ENCODE data around the gene TRPM8.
A peak's percentile ranks its signal among the peaks of the same experiment; 100 is the strongest.
"Not testable (repeated sequence)": the region's sequence is repeated elsewhere in the genome, so short reads cannot be mapped to it uniquely, and the experiment has no call there.

TRPM8 gene

DNA sequence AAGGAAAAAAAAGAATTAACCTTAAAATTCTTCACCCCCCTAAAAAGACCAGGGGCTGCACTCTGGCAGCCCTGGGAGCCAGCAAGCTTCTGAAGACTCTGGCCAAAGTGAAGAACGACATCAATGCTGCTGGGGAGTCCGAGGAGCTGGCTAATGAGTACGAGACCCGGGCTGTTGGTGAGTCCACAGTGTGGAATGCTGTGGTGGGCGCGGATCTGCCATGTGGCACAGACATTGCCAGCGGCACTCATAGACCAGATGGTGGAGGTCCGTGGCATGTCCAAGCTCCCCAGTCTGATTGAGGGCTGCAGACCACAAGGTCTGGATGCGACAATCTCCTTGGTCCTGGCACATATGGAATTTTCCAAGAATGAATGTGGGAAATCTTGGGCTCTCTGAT lies 47.4 kb downstream of the TRPM8 start:
- no peak overlapping the region for H3K9ac ChIP-seq (ENCODE audit: low read depth, low read length)
- H3K4me3 ChIP-seq (ENCODE audit: low read length), result no peak overlapping the region
- H3K36me3 ChIP-seq (ENCODE audit: insufficient read depth, low read length), result no peaks in the 10 kb centered on the region
- no peaks in the 10 kb centered on the region for H3K9me3 ChIP-seq (replicated peaks; ENCODE audit: low read length)
- no peaks in the 10 kb centered on the region for H3K4me1 ChIP-seq (ENCODE audit: control insufficient read depth, insufficient read depth, low read length)
- peaks cover 20% of the 10 kb centered on the region for H3K27me3 ChIP-seq (ENCODE audit: control insufficient read depth, insufficient read depth, low read length)
- no peak overlapping the region for H3K4me2 ChIP-seq (ENCODE audit: low read length)

GRCh38 chr2:233965032-233965603 lies 47.9 kb downstream of the TRPM8 start:
- H3K9ac ChIP-seq (ENCODE audit: low read depth, low read length), result no peak overlapping the region
- no peaks in the 10 kb centered on the region for H3K9me3 ChIP-seq (replicated peaks; ENCODE audit: low read length)
- no peak overlapping the region for H3K4me3 ChIP-seq (ENCODE audit: low read length)
- no peaks in the 10 kb centered on the region for H3K4me1 ChIP-seq (ENCODE audit: control insufficient read depth, insufficient read depth, low read length)
- H3K27me3 ChIP-seq (ENCODE audit: control insufficient read depth, insufficient read depth, low read length), result peaks cover 22% of the 10 kb centered on the region
- no peaks in the 10 kb centered on the region for H3K36me3 ChIP-seq (ENCODE audit: insufficient read depth, low read length)
- no peak overlapping the region for H3K4me2 ChIP-seq (ENCODE audit: low read length)

GRCh38 chr2:233965646-233966045 lies 48.5 kb downstream of the TRPM8 start:
- H3K4me2 ChIP-seq (ENCODE audit: low read length); H3K9ac ChIP-seq (ENCODE audit: low read depth, low read length); H3K4me3 ChIP-seq (ENCODE audit: low read length); H3K36me3 ChIP-seq (ENCODE audit: insufficient read depth, low read length); H3K4me1 ChIP-seq (ENCODE audit: control insufficient read depth, insufficient read depth, low read length); H3K9me3 ChIP-seq (replicated peaks; ENCODE audit: low read length): not testable (repeated sequence)
- peaks cover 26% of the 10 kb centered on the region for H3K27me3 ChIP-seq (ENCODE audit: control insufficient read depth, insufficient read depth, low read length)

DNA sequence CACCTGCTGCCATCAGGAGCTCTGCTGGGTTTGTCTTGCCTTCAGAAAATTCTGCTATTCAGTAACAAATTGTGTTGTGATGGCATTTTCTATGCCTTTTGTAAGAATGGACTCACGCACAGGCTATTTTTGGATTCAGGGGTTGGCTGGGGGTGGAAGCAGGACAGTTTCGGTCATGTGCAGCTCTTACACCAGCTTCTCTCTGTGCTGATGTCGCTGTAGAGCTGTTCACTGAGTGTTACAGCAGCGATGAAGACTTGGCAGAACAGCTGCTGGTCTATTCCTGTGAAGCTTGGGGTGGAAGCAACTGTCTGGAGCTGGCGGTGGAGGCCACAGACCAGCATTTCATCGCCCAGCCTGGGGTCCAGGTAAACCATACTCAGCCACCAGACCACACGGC lies 49.2 kb downstream of the TRPM8 start:
- Histone ChIP-seq H3K9ac (ENCODE audit: low read depth, low read length) (no peak overlapping the region), H3K4me2 (ENCODE audit: low read length) (no peak overlapping the region), H3K9me3 (replicated peaks; ENCODE audit: low read length) (no peaks in the 10 kb centered on the region), H3K36me3 (ENCODE audit: insufficient read depth, low read length) (no peaks in the 10 kb centered on the region), H3K27me3 (ENCODE audit: control insufficient read depth, insufficient read depth, low read length) (peaks cover 28% of the 10 kb centered on the region), H3K4me1 (ENCODE audit: control insufficient read depth, insufficient read depth, low read length) (no peaks in the 10 kb centered on the region), H3K4me3 (ENCODE audit: low read length) (no peak overlapping the region)

DNA sequence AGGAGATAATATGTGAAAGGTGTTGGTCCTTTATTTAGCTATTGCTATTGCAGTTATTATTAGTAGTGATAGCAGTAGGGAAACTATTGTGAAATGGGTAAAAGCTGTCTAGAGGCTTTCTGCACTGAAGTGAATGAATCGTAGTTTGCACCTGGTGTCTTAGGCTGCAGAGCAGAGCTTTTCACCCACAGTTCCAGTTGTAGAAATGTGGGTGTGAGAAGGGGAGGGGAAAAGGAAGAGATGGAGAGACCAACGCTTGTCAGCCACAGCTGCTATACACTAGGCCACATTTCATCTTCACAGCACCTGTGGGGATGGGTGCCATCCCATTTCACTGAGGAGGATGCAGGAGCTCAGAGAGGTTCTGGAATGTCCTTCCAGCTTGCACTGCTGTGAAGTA lies 50.0 kb downstream of the TRPM8 start:
- Histone ChIP-seq H3K4me2 (ENCODE audit: low read length) (no peak overlapping the region), H3K4me3 (ENCODE audit: low read length) (no peak overlapping the region)

DNA sequence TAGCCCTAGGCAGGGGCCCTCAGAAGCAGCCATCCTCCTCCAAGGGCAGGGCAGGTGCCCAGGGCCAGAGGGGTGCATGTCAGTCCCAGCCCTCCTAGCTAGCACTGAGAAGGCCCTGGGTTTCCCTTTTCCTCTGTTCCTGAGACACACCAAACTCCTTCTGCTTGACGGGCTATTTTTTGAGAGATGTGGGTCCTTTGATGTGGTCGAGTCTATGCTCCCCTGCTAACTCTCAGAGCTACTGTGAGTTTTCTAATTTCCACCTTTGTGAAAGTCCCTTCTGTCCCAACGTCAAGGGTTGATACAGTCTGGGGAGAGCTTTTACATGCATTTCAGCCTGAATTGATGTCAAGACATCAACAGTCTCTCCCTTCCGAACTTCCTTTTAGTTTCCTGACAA lies 51.4 kb downstream of the TRPM8 start:
- H3K4me2 ChIP-seq (ENCODE audit: low read length), result no peak overlapping the region
- no peak overlapping the region for H3K4me3 ChIP-seq (ENCODE audit: low read length)
- no peaks in the 10 kb centered on the region for H3K36me3 ChIP-seq (ENCODE audit: insufficient read depth, low read length)
- H3K9ac ChIP-seq (ENCODE audit: low read depth, low read length), result no peak overlapping the region
- H3K9me3 ChIP-seq (replicated peaks; ENCODE audit: low read length), result no peaks in the 10 kb centered on the region
- H3K4me1 ChIP-seq (ENCODE audit: control insufficient read depth, insufficient read depth, low read length), result no peaks in the 10 kb centered on the region
- peaks cover 21% of the 10 kb centered on the region for H3K27me3 ChIP-seq (ENCODE audit: control insufficient read depth, insufficient read depth, low read length)

More for the DNA sequence above, 50.0 kb downstream of the TRPM8 start:
- Histone ChIP-seq H3K27me3 (ENCODE audit: control insufficient read depth, insufficient read depth, low read length) (peaks cover 26% of the 10 kb centered on the region), H3K9ac (ENCODE audit: low read depth, low read length) (no peak overlapping the region), H3K36me3 (ENCODE audit: insufficient read depth, low read length) (no peaks in the 10 kb centered on the region), H3K4me1 (ENCODE audit: control insufficient read depth, insufficient read depth, low read length) (no peaks in the 10 kb centered on the region), H3K9me3 (replicated peaks; ENCODE audit: low read length) (no peaks in the 10 kb centered on the region)

DNA sequence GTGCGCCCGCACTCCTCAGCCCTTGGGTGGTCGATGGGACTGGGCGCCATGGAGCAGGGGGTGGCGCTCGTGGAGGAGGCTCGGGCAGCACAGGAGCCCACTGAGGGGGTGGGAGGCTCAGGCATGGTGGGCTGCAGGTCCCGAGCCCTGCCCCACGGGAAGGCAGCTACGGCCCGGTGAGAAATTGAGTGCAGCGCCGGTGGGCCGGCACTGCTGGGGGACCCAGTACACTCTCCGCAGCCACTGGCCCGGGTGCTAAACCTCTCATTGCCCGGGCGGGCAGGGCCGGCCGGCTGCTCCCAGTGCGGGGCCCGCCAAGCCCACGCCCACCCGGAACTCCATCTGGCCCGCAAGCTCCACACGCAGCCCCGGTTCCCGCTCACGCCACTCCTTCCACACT lies 55.3 kb downstream of the TRPM8 start:
- peaks cover 16% of the 10 kb centered on the region for H3K4me1 ChIP-seq (ENCODE audit: control insufficient read depth, insufficient read depth, low read length)
- not testable (repeated sequence) for H3K4me2 ChIP-seq (ENCODE audit: low read length); H3K9ac ChIP-seq (ENCODE audit: low read depth, low read length)

GRCh38 chr2:233972941-233973575 lies 55.9 kb downstream of the TRPM8 start:
- Histone ChIP-seq H3K27me3 (ENCODE audit: control insufficient read depth, insufficient read depth, low read length) (peaks cover 13% of the 10 kb centered on the region), H3K4me1 (ENCODE audit: control insufficient read depth, insufficient read depth, low read length) (peaks cover 16% of the 10 kb centered on the region), H3K4me2 (ENCODE audit: low read length) (no peak overlapping the region), H3K9ac (ENCODE audit: low read depth, low read length) (no peak overlapping the region), H3K36me3 (ENCODE audit: insufficient read depth, low read length) (no peaks in the 10 kb centered on the region), H3K9me3 (replicated peaks; ENCODE audit: low read length) (no peaks in the 10 kb centered on the region), H3K4me3 (ENCODE audit: low read length) (no peak overlapping the region)

More for the DNA sequence above, 55.3 kb downstream of the TRPM8 start:
- H3K27me3 ChIP-seq (ENCODE audit: control insufficient read depth, insufficient read depth, low read length), result peaks cover 14% of the 10 kb centered on the region
- H3K36me3 ChIP-seq (ENCODE audit: insufficient read depth, low read length); H3K4me3 ChIP-seq (ENCODE audit: low read length); H3K9me3 ChIP-seq (replicated peaks; ENCODE audit: low read length): not testable (repeated sequence)

DNA sequence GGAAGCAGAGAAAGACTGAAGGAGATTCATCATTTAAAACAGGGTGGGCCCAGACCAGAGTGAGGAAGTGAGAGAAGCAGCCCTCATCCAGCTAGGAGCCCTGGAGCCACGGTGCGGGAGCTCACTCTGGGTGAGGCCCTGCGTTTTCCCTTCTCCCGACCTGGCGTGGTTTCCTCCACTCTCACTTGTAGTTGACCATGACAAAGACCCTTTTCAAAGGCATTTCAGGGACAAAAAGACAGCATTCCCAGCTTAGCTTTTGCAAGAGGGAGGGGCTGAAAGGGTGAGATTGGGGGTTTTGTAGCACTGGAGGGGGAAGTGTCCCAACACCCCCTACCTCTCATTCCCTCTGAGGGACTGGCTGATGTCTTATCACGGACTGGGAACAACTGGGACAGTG lies 56.6 kb downstream of the TRPM8 start:
- no peaks in the 10 kb centered on the region for H3K36me3 ChIP-seq (ENCODE audit: insufficient read depth, low read length)
- no peak overlapping the region for H3K4me3 ChIP-seq (ENCODE audit: low read length)
- peaks cover 16% of the 10 kb centered on the region for H3K4me1 ChIP-seq (ENCODE audit: control insufficient read depth, insufficient read depth, low read length)
- no peak overlapping the region for H3K4me2 ChIP-seq (ENCODE audit: low read length)
- H3K9ac ChIP-seq (ENCODE audit: low read depth, low read length), result no peak overlapping the region
- peaks cover 10% of the 10 kb centered on the region for H3K27me3 ChIP-seq (ENCODE audit: control insufficient read depth, insufficient read depth, low read length)
- H3K9me3 ChIP-seq (replicated peaks; ENCODE audit: low read length), result no peaks in the 10 kb centered on the region

GRCh38 chr2:233974530-233975071 lies 57.4 kb downstream of the TRPM8 start:
- Histone ChIP-seq H3K4me1 (ENCODE audit: control insufficient read depth, insufficient read depth, low read length) (peaks cover 22% of the 10 kb centered on the region), H3K4me2 (ENCODE audit: low read length) (peak overlapping the region; percentile 44), H3K27me3 (ENCODE audit: control insufficient read depth, insufficient read depth, low read length) (peaks cover 10% of the 10 kb centered on the region), H3K9me3 (replicated peaks; ENCODE audit: low read length) (no peaks in the 10 kb centered on the region), H3K9ac (ENCODE audit: low read depth, low read length) (no peak overlapping the region), H3K36me3 (ENCODE audit: insufficient read depth, low read length) (no peaks in the 10 kb centered on the region), H3K4me3 (ENCODE audit: low read length) (no peak overlapping the region)

GRCh38 chr2:233976087-233976486 lies 58.9 kb downstream of the TRPM8 start:
- no peaks in the 10 kb centered on the region for H3K36me3 ChIP-seq (ENCODE audit: insufficient read depth, low read length)
- peaks cover 30% of the 10 kb centered on the region for H3K4me1 ChIP-seq (ENCODE audit: control insufficient read depth, insufficient read depth, low read length)
- no peak overlapping the region for H3K4me2 ChIP-seq (ENCODE audit: low read length)
- no peaks in the 10 kb centered on the region for H3K27me3 ChIP-seq (ENCODE audit: control insufficient read depth, insufficient read depth, low read length)
- H3K4me3 ChIP-seq (ENCODE audit: low read length), result no peak overlapping the region
- H3K9me3 ChIP-seq (replicated peaks; ENCODE audit: low read length), result no peaks in the 10 kb centered on the region
- H3K9ac ChIP-seq (ENCODE audit: low read depth, low read length), result no peak overlapping the region

All from skeletal muscle satellite cell (primary cell).